Adipose tissue (tissue), 3 donors: ENCODE data around the gene PSMD13. TPM values are rescaled to one million over a fixed set of nuclear protein-coding genes. Genes with fewer than 3 reads are reported as not detected.

Experiments
- H3K27ac ChIP-seq: one replicate; pipeline ENCODE4 v1.5.1; 2013; ENCODE audit warnings: low read depth, low read length
- WGBS, 3 donors: extraction: QIAGEN DNeasy Blood & Tissue Kit; methylation state at CpG; one replicate each; pipeline ENCODE4 v1.1.7; 2013; 5-methylcytosine and 5-hydroxymethylcytosine counted together
- polyA plus RNA-seq, 3 donors: library from polyadenylated mRNA; stranded (reverse); fragments of 200-250 nt; gene quantifications; one replicate each; pipeline ENCODE4 v1.2.3, GENCODE V29; 2013
- donor health status: healthy with polysubstance abuse.
- donor health status: Bipolar disorder and iron deficiency.
- donor health status: healthy.

The PSMD13 gene
- polyA plus RNA-seq, 3 donors: 65.7 to 121 (median 98.5) TPM

- no peak overlapping the region for H3K27ac ChIP-seq
- WGBS, 3 donors: 84 to 90% (median 85%) methylated on average over 7 of the region's 7 CpGs
Observed at GRCh38 chr11:203056-203944, 33.5 kb upstream of the PSMD13 start.

- H3K27ac ChIP-seq: no peak overlapping the region
- 87 to 95% (median 91%) methylated on average over 4 of the region's 4 CpGs for WGBS, 3 donors
Observed at GRCh38 chr11:203945-204586, 32.7 kb upstream of the PSMD13 start.

GRCh38 chr11:204587-205109 lies 32.1 kb upstream of the PSMD13 start:
- no peak overlapping the region for H3K27ac ChIP-seq
- 73 to 88% (median 83%) methylated on average over 11 to 12 of the region's 12 CpGs for WGBS, 3 donors

- H3K27ac ChIP-seq: no peak overlapping the region
- WGBS, 3 donors: 80 to 90% (median 83%) methylated on average over 16 of the region's 16 CpGs
Observed at GRCh38 chr11:205221-206001, 31.4 kb upstream of the PSMD13 start.

- 62 to 88% (median 79%) methylated on average over 7 of the region's 7 CpGs for WGBS, 3 donors
Observed at GRCh38 chr11:206002-206384, 30.8 kb upstream of the PSMD13 start.

GRCh38 chr11:206526-207207 lies 30.1 kb upstream of the PSMD13 start:
- H3K27ac ChIP-seq: peak overlapping the region; percentile 49
- 1 to 2% (median 2%) methylated on average over 33 to 39 of the region's 39 CpGs for WGBS, 3 donors

More at GRCh38 chr11:206002-206384, 30.8 kb upstream of the PSMD13 start:
- no peak overlapping the region for H3K27ac ChIP-seq

- peak within 1 kb of the TSS; percentile 81 for H3K27ac ChIP-seq
- 0% methylated on average over 52 to 63 of the region's 63 CpGs for WGBS, 3 donors
Observed at GRCh38 chr11:207208-207862, 29.4 kb upstream of the PSMD13 start, which contains the start of the genes BET1L and RIC8A. Gene BET1L (minus strand): TSS chr11:207399. CDS start chr11:207321, 78 bp downstream. Gene RIC8A (plus strand): TSS chr11:207708. CDS start chr11:208855, 1,147 bp downstream.

- WGBS, 3 donors: 0 to 2% (median 0%) methylated on average over 27 of the region's 27 CpGs
- H3K27ac ChIP-seq: peak overlapping the region; percentile 81
Observed at GRCh38 chr11:207863-208180, 29.0 kb upstream of the PSMD13 start.

GRCh38 chr11:208181-208916 lies 28.4 kb upstream of the PSMD13 start:
- WGBS, 3 donors: 0% methylated on average over 57 of the region's 57 CpGs
- peak overlapping the region; percentile 81 for H3K27ac ChIP-seq

- H3K27ac ChIP-seq: peak overlapping the region; percentile 81
- 0% methylated on average over 26 of the region's 26 CpGs for whole genome bisulfite sequencing, 3 donors
Observed at GRCh38 chr11:208917-209260, 27.9 kb upstream of the PSMD13 start.

GRCh38 chr11:209275-210121 lies 27.3 kb upstream of the PSMD13 start:
- H3K27ac ChIP-seq: no peak overlapping the region
- 49 to 52% (median 51%) methylated on average over 28 to 29 of the region's 29 CpGs for WGBS, 3 donors

GRCh38 chr11:210122-210802 lies 26.5 kb upstream of the PSMD13 start:
- H3K27ac ChIP-seq: no peak overlapping the region
- 85 to 87% (median 87%) methylated on average over 9 of the region's 9 CpGs for WGBS, 3 donors

GRCh38 chr11:210803-211180 lies 26.0 kb upstream of the PSMD13 start:
- WGBS, 3 donors: 86 to 93% (median 89%) methylated on average over 5 of the region's 5 CpGs
- no peak overlapping the region for H3K27ac ChIP-seq

GRCh38 chr11:211295-211694 lies 25.5 kb upstream of the PSMD13 start:
- H3K27ac ChIP-seq: no peak overlapping the region
- 65 to 76% (median 73%) methylated on average over 5 of the region's 5 CpGs for WGBS, 3 donors

GRCh38 chr11:211741-212140 lies 25.0 kb upstream of the PSMD13 start:
- 85 to 93% (median 90%) methylated on average over 9 of the region's 9 CpGs for WGBS, 3 donors
- no peak overlapping the region for H3K27ac ChIP-seq
